GM12878 (cell line): Measurements from ENCODE around the gene ERC2. TPM values are rescaled to one million over a fixed set of nuclear protein-coding genes. Genes with fewer than 3 reads are reported as not detected.

ENCODE experiments used
- ATAC-seq: fragments of 200-7000 bp; cut with Tn5 transposase; 3 replicates; pipeline ENCODE4 v1.9.1; 2020; ENCODE audit warnings: mild to moderate bottlenecking, moderate library complexity
- BruUV-seq: library from RNA; stranded (reverse); fragments of 400-500 nt; replicated peaks from 2 replicates; lab custom pipeline; 2021; lab: Mats Ljungman, UMichigan
- CTCF ChIA-PET: fragments of 300-600 bp; sonication (Branson Sonifier 250); formaldehyde crosslinking; extraction: SDS; loops from one replicate; lab custom pipeline; 2021; ENCODE audit warnings: inconsistent platforms; lab: Yijun Ruan, JAX
- POLR2A ChIA-PET: fragments of 350-600 bp; formaldehyde crosslinking; extraction: SDS; loops from one replicate; lab custom pipeline; 2021; ENCODE audit warnings: inconsistent platforms; lab: Charles Lee
- RAD21 ChIA-PET: fragments of 300-600 bp; sonication (Branson Sonifier 250); formaldehyde crosslinking; loops from one replicate; lab custom pipeline; 2023; ENCODE audit warnings: antibody characterized with exemption; ENCODE audit not compliant: unreplicated experiment; lab: Charles Lee
- SMC1A ChIA-PET: fragments of 300-600 bp; sonication (Branson Sonifier 250); formaldehyde crosslinking; loops from one replicate; lab custom pipeline; 2023; ENCODE audit not compliant: unreplicated experiment, uncharacterized antibody; lab: Charles Lee
- DNase-seq: peaks from one replicate; pipeline ENCODE4 v3.0.0-alpha.2; 2011; ENCODE audit warnings: low read depth, low spot score
- FAIRE-seq: peaks from 3 replicates; lab custom pipeline; 2011; peaks lifted over from hg19 to GRCh38; lab: Jason Lieb, UNC
- H2AFZ ChIP-seq: 2 replicates; pipeline ENCODE4 v1.6.0; 2011; ENCODE audit warnings: low read depth, low read length, control low read depth; ENCODE audit not compliant: control insufficient read depth
- H3K27ac ChIP-seq: 2 replicates; pipeline ENCODE4 v1.5.1; 2011; ENCODE audit warnings: control low read depth; ENCODE audit not compliant: control insufficient read depth, insufficient read depth
- H3K27me3 ChIP-seq, 2 experiments: replicated peaks in 1 of 2; 2 replicates each; pipeline versions ENCODE4 v1.6.0 to v1.6.1; 2011; ENCODE audit warnings: low read length in 1 of 2; ENCODE audit not compliant: control insufficient read depth in 2 of 2, insufficient read depth in 2 of 2
- H3K36me3 ChIP-seq, 2 experiments: 2 replicates each; pipeline ENCODE4 v1.5.1; 2011; ENCODE audit warnings: low read length in 1 of 2; ENCODE audit not compliant: control insufficient read depth in 2 of 2, insufficient read depth in 2 of 2
- H3K4me1 ChIP-seq: 2 replicates; pipeline ENCODE4 v1.6.1; 2011; ENCODE audit warnings: mild to moderate bottlenecking, low read length, moderate library complexity, mixed read lengths; ENCODE audit not compliant: control insufficient read depth, insufficient read depth
- H3K4me2 ChIP-seq: 2 replicates; pipeline ENCODE4 v1.6.0; 2011; ENCODE audit warnings: control low read depth; ENCODE audit not compliant: control insufficient read depth, insufficient read depth
- H3K4me3 ChIP-seq: fragments of 200-600 bp; sonication (generic); 2 replicates; pipeline ENCODE4 v1.5.1; 2016
- H3K79me2 ChIP-seq: 2 replicates; pipeline ENCODE4 v1.6.0; 2011; ENCODE audit warnings: low read length; ENCODE audit not compliant: control insufficient read depth, insufficient read depth
- H3K9ac ChIP-seq: 2 replicates; pipeline ENCODE4 v1.8.0; 2011; ENCODE audit warnings: low read length, control low read depth, mixed read lengths; ENCODE audit not compliant: control insufficient read depth, insufficient read depth
- H3K9me3 ChIP-seq: replicated peaks from 3 replicates; pipeline ENCODE4 v1.5.1; 2011; ENCODE audit warnings: mild to moderate bottlenecking, low read length; ENCODE audit not compliant: control insufficient read depth, insufficient read depth
- H4K20me1 ChIP-seq: 2 replicates; pipeline ENCODE4 v1.6.0; 2011; ENCODE audit not compliant: control insufficient read depth, insufficient read depth
- BRCA1 ChIP-seq: IDR thresholded peaks from 2 replicates; pipeline ENCODE4 v1.6.1; 2011; ENCODE audit warnings: low read depth, low read length, improper control_type of control experiment
- CHD1 ChIP-seq: IDR thresholded peaks from 2 replicates; pipeline ENCODE4 v1.6.1; 2012; ENCODE audit warnings: low read depth, low read length, improper control_type of control experiment
- CHD2 ChIP-seq: IDR thresholded peaks from 2 replicates; pipeline ENCODE4 v1.6.1; 2011; ENCODE audit warnings: low read depth, low read length, improper control_type of control experiment, borderline replicate concordance
- EED ChIP-seq: sonication (generic); IDR thresholded peaks from 2 replicates; pipeline ENCODE4 v1.6.1; 2016; ENCODE audit warnings: antibody characterized with exemption, low read depth
- EZH2 ChIP-seq: IDR thresholded peaks from 2 replicates; pipeline ENCODE4 v1.6.1; 2012; ENCODE audit warnings: low read depth, mild to moderate bottlenecking, control low read depth, inconsistent platforms, low read length, borderline replicate concordance; ENCODE audit not compliant: control insufficient read depth
- GABPA ChIP-seq: IDR thresholded peaks from 2 replicates; pipeline ENCODE4 v1.6.1; 2014; ENCODE audit warnings: antibody characterized with exemption, low read depth, mild to moderate bottlenecking, inconsistent platforms
- IKZF1 ChIP-seq: fragments of 450-650 bp; conservative IDR thresholded peaks from 2 replicates; pipeline ENCODE4 v1.6.1; 2017; ENCODE audit warnings: antibody characterized with exemption, mild to moderate bottlenecking
- LARP7 ChIP-seq: fragments of 450-650 bp; IDR thresholded peaks from 2 replicates; pipeline ENCODE4 v1.6.1; 2017; ENCODE audit warnings: mild to moderate bottlenecking
- MEF2B ChIP-seq: fragments of 450-650 bp; IDR thresholded peaks from 2 replicates; pipeline ENCODE4 v1.6.1; 2018; ENCODE audit warnings: mild to moderate bottlenecking, moderate library complexity; ENCODE audit not compliant: partially characterized antibody, poor library complexity, severe bottlenecking
- MTA2 ChIP-seq: fragments of 450-650 bp; IDR thresholded peaks from 2 replicates; pipeline ENCODE4 v1.6.1; 2016; ENCODE audit warnings: low read depth, mild to moderate bottlenecking, moderate library complexity
- MYC ChIP-seq: IDR thresholded peaks from 2 replicates; pipeline ENCODE4 v1.6.1; 2011; ENCODE audit warnings: mild to moderate bottlenecking, low read length, moderate library complexity, inconsistent platforms; ENCODE audit not compliant: insufficient read depth, insufficient replicate concordance, insufficient read length, severe bottlenecking
- NR2C2 ChIP-seq: IDR thresholded peaks from 2 replicates; pipeline ENCODE4 v1.6.1; 2011; ENCODE audit warnings: borderline replicate concordance, low read depth; ENCODE audit not compliant: control insufficient read depth, insufficient read length
- NR2F1 ChIP-seq: fragments of 450-650 bp; conservative IDR thresholded peaks from 2 replicates; pipeline ENCODE4 v1.6.1; 2017; ENCODE audit warnings: mild to moderate bottlenecking
- PAX8 ChIP-seq: fragments of 450-650 bp; IDR thresholded peaks from 2 replicates; pipeline ENCODE4 v1.6.1; 2017; ENCODE audit warnings: mild to moderate bottlenecking, moderate library complexity
- SKIL ChIP-seq: fragments of 450-650 bp; IDR thresholded peaks from 2 replicates; pipeline ENCODE4 v1.6.1; 2017; ENCODE audit warnings: mild to moderate bottlenecking, low read depth, inconsistent platforms; ENCODE audit not compliant: poor library complexity, severe bottlenecking
- WRNIP1 ChIP-seq: IDR thresholded peaks from 2 replicates; pipeline ENCODE4 v1.6.1; 2011; ENCODE audit warnings: low read depth, low read length, improper control_type of control experiment, borderline replicate concordance
- YBX1 ChIP-seq: fragments of 450-650 bp; IDR thresholded peaks from 2 replicates; pipeline ENCODE4 v1.6.1; 2016; ENCODE audit warnings: antibody characterized with exemption
- ZNF24 ChIP-seq: fragments of 450-650 bp; IDR thresholded peaks from 2 replicates; pipeline ENCODE4 v1.6.1; 2017; ENCODE audit warnings: antibody characterized with exemption, mild to moderate bottlenecking
- ZNF592 ChIP-seq: fragments of 450-650 bp; IDR thresholded peaks from 2 replicates; pipeline ENCODE4 v1.6.1; 2017; ENCODE audit warnings: mild to moderate bottlenecking, moderate library complexity
- WGBS: methylation state at CpG from one replicate; pipeline ENCODE4 v1.1.6; 2016; ENCODE audit warnings: low lambda C conversion rate; ENCODE audit not compliant: insufficient replicate concordance, insufficient coverage; ENCODE audit errors: missing lambda C conversion rate; 5-methylcytosine and 5-hydroxymethylcytosine counted together
- in situ Hi-C: fragments of 300-500 bp; cut with MboI; formaldehyde crosslinking; loops from 9 replicates; pipeline ENCODE4 v1.14.3; 2018; ENCODE audit warnings: mixed read lengths
- intact Hi-C: fragments of 100-400 bp; cut with micrococcal nuclease; formaldehyde crosslinking; loops from one replicate; pipeline ENCODE4 v1.14.2; 2022; ENCODE audit not compliant: unreplicated experiment
- polyA plus RNA-seq, 11 experiments: library from polyadenylated mRNA; depleted of rRNA in 4 of 11; unstranded in 6 of 11; stranded (reverse) in 5 of 11; fragments of >200 nt; fragmentation: Nextera tagmentation in 4 of 11; fragmentation: Illumina TruSeq in 1 of 11; extraction: Ambion mirVana in 4 of 11; extraction: Trizol in 1 of 11; gene quantifications; 1 replicate in 1 of 11; 2 replicates in 10 of 11; pipeline versions ENCODE4 v1.2.1 to v1.2.3, GENCODE V29; 2011 to 2016; ENCODE audit warnings: inconsistent platforms in 2 of 11, missing spikeins in 2 of 11, low read depth in 1 of 11
- total RNA-seq, 4 experiments: library from RNA; depleted of rRNA in 3 of 4; stranded (reverse); fragments of >200 nt in 3 of 4; fragmentation: Illumina TruSeq in 1 of 4; extraction: Trizol in 1 of 4; gene quantifications; 2 replicates each; pipeline versions ENCODE4 v1.2.1 to v1.2.3, GENCODE V29; 2013 to 2021

The ERC2 gene
- total and polyA plus RNA-seq, 10 of the 15 experiments (the other 5 are each of a cell fraction or from before 2014, with no cell fraction given): 0.06 to 1.4 (median 0.12) TPM; not detected in 3

- H3K4me1 ChIP-seq: no peaks in the 10 kb centered on the region
- BruUV-seq: no TSS peak
Observed at GRCh38 chr3:56308471-56308870, 159.8 kb downstream of the ERC2 start.

More at GRCh38 chr3:56308471-56308870, 159.8 kb downstream of the ERC2 start:
- Histone ChIP-seq H3K9ac (no peak overlapping the region), H3K36me3 (no peaks in the 10 kb centered on the region), H3K4me3 (no peak overlapping the region), H3K79me2 (no peaks in the 10 kb centered on the region), H3K9me3 (no peaks in the 10 kb centered on the region), H3K27ac (no peak overlapping the region), H3K27me3 (no peaks in the 10 kb centered on the region), H4K20me1 (no peaks in the 10 kb centered on the region), H3K4me2 (no peak overlapping the region), H2AFZ (no peak overlapping the region)
- in situ Hi-C loops (no loop called here), intact Hi-C loops (no loop called here)
- ChIA-PET POLR2A (no interaction called here), CTCF (no interaction called here), RAD21 (no interaction called here), SMC1A (interaction anchor here (0.7 to 1.6 kb wide), 3 partner anchors 9 to 17 kb away, joined by 3 to 4 read pairs (median 3); no protein-coding TSS in a partner anchor)
- no peak for DNase-seq
- no peak for FAIRE-seq
- no peak for TF ChIP-seq NR2C2
- TF ChIP-seq EZH2: no peak
- TF ChIP-seq WRNIP1: no peak
- TF ChIP-seq ZNF592: no peak
- TF ChIP-seq LARP7: no peak
- TF ChIP-seq PAX8: no peak
- no peak for TF ChIP-seq ZNF24
- no peak for TF ChIP-seq MYC
- no peak for TF ChIP-seq YBX1
- TF ChIP-seq CHD2: no peak
- no peak for TF ChIP-seq CHD1
- no peak for TF ChIP-seq SKIL
- no peak for TF ChIP-seq MEF2B
- TF ChIP-seq MTA2: no peak
- no peak for TF ChIP-seq EED
- no peak for TF ChIP-seq NR2F1
- TF ChIP-seq GABPA: no peak
- no peak for TF ChIP-seq IKZF1
- no peak for TF ChIP-seq BRCA1
- WGBS: 52% methylated on average over 2 of the region's 2 CpGs
- ATAC-seq: no peak
